HepG2 (cell line): ENCODE measurements around the gene SPATA31E1. TPM values are rescaled to one million over a fixed set of nuclear protein-coding genes. Genes with fewer than 3 reads are reported as not detected.
"Not testable (repeated sequence)": the region's sequence is repeated elsewhere in the genome, so short reads cannot be mapped to it uniquely, and the experiment has no call there.

Source experiments
- ATAC-seq: fragments of 200-7000 bp; cut with Tn5 transposase; 3 replicates; pipeline ENCODE4 v1.9.1; 2020; ENCODE audit warnings: mild to moderate bottlenecking, moderate library complexity
- BruUV-seq: library from RNA; stranded (reverse); fragments of 400-500 nt; replicated peaks from 2 replicates; lab custom pipeline; 2021; lab: Mats Ljungman, UMichigan
- CTCF ChIA-PET: fragments of 300-600 bp; formaldehyde crosslinking; extraction: SDS; loops from one replicate; lab custom pipeline; 2021; ENCODE audit warnings: low total read pairs, inconsistent platforms, low intra/inter-chr PET ratio; lab: Yijun Ruan, JAX
- POLR2A ChIA-PET: fragments of 350-600 bp; sonication (Branson Sonifier 250); formaldehyde crosslinking; loops from one replicate; lab custom pipeline; 2020; ENCODE audit warnings: antibody characterized with exemption, inconsistent platforms; lab: Yijun Ruan, JAX
- DNase-seq: peaks from one replicate; pipeline ENCODE4 v3.0.0-alpha.2; 2015; ENCODE audit warnings: low spot score
- FAIRE-seq: peaks from 3 replicates; lab custom pipeline; 2011; peaks lifted over from hg19 to GRCh38; lab: Jason Lieb, UNC
- H2AFZ ChIP-seq: one replicate; pipeline ENCODE4 v1.6.1; 2011; ENCODE audit warnings: low read length, inconsistent platforms
- H3K27ac ChIP-seq: fragments of 300-600 bp; 3 replicates; pipeline ENCODE4 v1.8.0; 2011; ENCODE audit warnings: mixed run types, mild to moderate bottlenecking, mixed read lengths, low read length, inconsistent platforms; ENCODE audit not compliant: insufficient read depth; ENCODE audit errors: extremely low read length
- H3K27me3 ChIP-seq, 2 experiments: fragments of 200-600 bp in 1 of 2; 2 replicates in 1 of 2; 3 replicates in 1 of 2; pipeline versions ENCODE4 v1.6.0 to v1.8.0; 2011; ENCODE audit warnings: low read length in 2 of 2, mild to moderate bottlenecking in 2 of 2, moderate library complexity in 2 of 2, inconsistent platforms in 1 of 2; ENCODE audit not compliant: insufficient read depth in 2 of 2, control insufficient read depth in 1 of 2
- H3K36me3 ChIP-seq, 2 experiments: fragments of 200-600 bp in 1 of 2; replicated peaks in 1 of 2; 2 replicates in 1 of 2; 3 replicates in 1 of 2; pipeline versions ENCODE4 v1.5.1 to v1.8.0; 2011; ENCODE audit warnings: low read length in 2 of 2, inconsistent platforms in 1 of 2; ENCODE audit not compliant: insufficient read depth in 2 of 2, control insufficient read depth in 1 of 2
- H3K4me1 ChIP-seq: 2 replicates; pipeline ENCODE4 v1.5.1; 2012; ENCODE audit warnings: low read length, inconsistent platforms; ENCODE audit not compliant: insufficient read depth
- H3K4me2 ChIP-seq: 2 replicates; pipeline ENCODE4 v1.6.0; 2011; ENCODE audit warnings: low read depth, low read length, inconsistent platforms
- H3K4me3 ChIP-seq, 3 experiments: fragments of 200-600 bp in 1 of 3; sonication (generic), shearing (Covaris generic) in 1 of 3; replicated peaks in 1 of 3; 2 replicates each; pipeline ENCODE4 v1.5.1; 2011 to 2016; ENCODE audit warnings: low read length in 3 of 3, inconsistent platforms in 2 of 3, low read depth in 2 of 3, mild to moderate bottlenecking in 2 of 3, control low read depth in 1 of 3, mixed read lengths in 1 of 3; ENCODE audit not compliant: insufficient read depth in 1 of 3
- H3K79me2 ChIP-seq: one replicate; pipeline ENCODE4 v1.6.1; 2011; ENCODE audit warnings: low read length, inconsistent platforms; ENCODE audit not compliant: insufficient read depth
- H3K9ac ChIP-seq: 2 replicates; pipeline ENCODE4 v1.6.0; 2011; ENCODE audit warnings: mild to moderate bottlenecking, low read depth, low read length, inconsistent platforms; ENCODE audit not compliant: insufficient read depth
- H3K9me3 ChIP-seq: 2 replicates; pipeline ENCODE4 v1.5.1; 2012; ENCODE audit warnings: mild to moderate bottlenecking, low read length
- H4K20me1 ChIP-seq: 2 replicates; pipeline ENCODE4 v1.6.0; 2011; ENCODE audit warnings: inconsistent platforms, mild to moderate bottlenecking, low read length, moderate library complexity; ENCODE audit not compliant: insufficient read depth
- PLRG1 ChIP-seq: fragments of 450-650 bp; conservative IDR thresholded peaks from 2 replicates; pipeline ENCODE4 v1.6.1; 2016
- ZFP36L2 ChIP-seq: sonication (generic); formaldehyde crosslinking; IDR thresholded peaks from 2 replicates; pipeline ENCODE4 v1.4.0; 2020; ENCODE audit warnings: missing genetic modification reagents
- ZNF354B ChIP-seq: sonication (generic); formaldehyde crosslinking; IDR thresholded peaks from 2 replicates; pipeline ENCODE4 v1.8.0; 2022; ENCODE audit warnings: mild to moderate bottlenecking, missing genetic modification reagents
- ZNF713 ChIP-seq: sonication (generic); formaldehyde crosslinking; IDR thresholded peaks from 2 replicates; pipeline ENCODE4 v1.4.0; 2020; ENCODE audit warnings: mild to moderate bottlenecking, missing genetic modification reagents
- WGBS: methylation state at CpG from one replicate; pipeline ENCODE4 v1.1.6; 2017; ENCODE audit warnings: low lambda C conversion rate; 5-methylcytosine and 5-hydroxymethylcytosine counted together
- in situ Hi-C: cut with HindIII; loops from 2 replicates; pipeline ENCODE4 v1.10.0; 2017; ENCODE audit warnings: low pct_unique_long_range_greater_than_20kb; ENCODE audit not compliant: extremely low pct_ligation_motif_present
- intact Hi-C: fragments of 100-400 bp; cut with micrococcal nuclease; formaldehyde crosslinking; loops from one replicate; pipeline ENCODE4 v1.10.0; 2022; ENCODE audit not compliant: unreplicated experiment
- polyA plus RNA-seq, 8 experiments: library from polyadenylated mRNA; depleted of rRNA in 3 of 8; stranded (reverse) in 7 of 8; unstranded in 1 of 8; fragments of >200 nt; fragmentation: Illumina TruSeq in 4 of 8; extraction: Trizol in 4 of 8; gene quantifications; 2 replicates each; pipeline versions ENCODE4 v1.2.1 to v1.2.3, GENCODE V29; 2011 to 2016; ENCODE audit warnings: low read depth in 4 of 8, missing spikeins in 1 of 8, mixed read lengths in 1 of 8; ENCODE audit not compliant: insufficient read depth in 1 of 8
- total RNA-seq, 5 experiments: library from RNA; depleted of rRNA; stranded (reverse); fragments of >200 nt; fragmentation: Illumina TruSeq; extraction: Trizol; gene quantifications; 2 replicates each; pipeline ENCODE4 v1.2.3, GENCODE V29; 2016; ENCODE audit warnings: low read depth in 1 of 5

The SPATA31E1 gene
- total and polyA plus RNA-seq, 2 of the 13 experiments (the other 11 are each of a cell fraction or from before 2014, with no cell fraction given): not detected

DNA sequence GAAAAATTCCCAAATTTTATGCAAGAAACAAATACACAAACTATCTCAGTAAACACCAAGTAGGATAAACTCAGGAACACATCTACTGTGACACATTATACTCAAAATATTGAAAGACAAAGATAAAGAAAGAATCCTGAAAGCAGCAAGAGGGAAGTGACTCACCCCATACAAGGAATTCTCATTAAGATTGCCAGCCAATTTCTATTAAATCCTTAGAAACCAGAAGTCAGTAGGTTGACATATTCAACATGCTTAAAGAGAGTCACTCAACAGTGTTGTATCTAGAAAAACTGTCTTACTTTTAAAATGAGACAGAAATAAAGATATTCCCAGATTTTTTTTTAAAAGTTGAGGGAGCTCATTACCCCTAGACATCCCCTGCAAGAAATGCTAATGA, 15.5 kb downstream of the SPATA31E1 start:
- no peak for DNase-seq
- Histone ChIP-seq H3K79me2 (no peaks in the 10 kb centered on the region), H3K27me3 (no peaks in the 10 kb centered on the region), H3K36me3 (no peaks in the 10 kb centered on the region), H3K9ac (no peak overlapping the region), H3K9me3 (no peaks in the 10 kb centered on the region), H3K4me1 (no peaks in the 10 kb centered on the region), H4K20me1 (no peaks in the 10 kb centered on the region), H3K27ac (no peak overlapping the region), H3K4me2 (no peak overlapping the region), H3K4me3 (no peak overlapping the region), H2AFZ (no peak overlapping the region)
- TF ChIP-seq PLRG1 (no peak), ZFP36L2 (no peak), ZNF354B (CRISPR knock-in tag) (no peak), ZNF713 (CRISPR knock-in tag) (no peak)
- in situ Hi-C loops: no loop called here
- FAIRE-seq: no peak
- ATAC-seq: no peak
- BruUV-seq: no TSS peak
- intact Hi-C loops: no loop called here
- CTCF ChIA-PET: no interaction called here
- POLR2A ChIA-PET: no interaction called here

DNA sequence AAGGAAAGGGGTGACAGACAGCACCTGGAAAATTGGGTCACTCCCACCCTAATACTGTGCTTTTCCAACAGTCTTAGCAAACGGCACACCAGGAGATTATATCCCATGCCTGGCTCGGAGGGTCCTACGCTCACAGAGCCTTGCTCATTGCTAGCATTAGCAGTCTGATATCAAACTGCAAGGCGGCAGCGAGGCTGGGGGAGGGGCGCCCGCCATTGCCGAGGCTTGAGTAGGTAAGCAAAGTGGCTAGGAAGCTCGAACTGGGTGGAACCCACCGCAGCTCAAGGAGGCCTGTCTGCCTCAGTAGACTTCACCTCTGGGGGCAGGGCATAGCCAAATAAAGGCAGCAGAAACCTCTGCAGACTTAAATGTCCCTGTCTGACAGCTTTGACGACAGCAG, 19.7 kb downstream of the SPATA31E1 start:
- H4K20me1 ChIP-seq, H3K4me1 ChIP-seq, H3K4me2 ChIP-seq, H3K36me3 ChIP-seq, in situ Hi-C loops, FAIRE-seq, DNase-seq, H3K79me2 ChIP-seq, intact Hi-C loops, H3K27ac ChIP-seq, H3K27me3 ChIP-seq, H3K4me3 ChIP-seq, H3K9me3 ChIP-seq, CTCF ChIA-PET, H3K9ac ChIP-seq, POLR2A ChIA-PET, BruUV-seq, H2AFZ ChIP-seq, ATAC-seq: not testable (repeated sequence)
- 0% methylated on average over 1 of the region's 11 CpGs for WGBS
